Effector memory CD4-positive, alpha-beta T cell (primary cell): ENCODE data around the gene LRATD1.

Experiments used
- DNase-seq, 3 donors: peaks; one replicate each; pipeline ENCODE4 v3.0.0-alpha.2; 2020
- H3K27ac ChIP-seq: 2 replicates; pipeline ENCODE4 v1.7.0; 2013; ENCODE audit warnings: mild to moderate bottlenecking, low read length, moderate library complexity; ENCODE audit not compliant: insufficient read depth, poor library complexity, severe bottlenecking
- H3K27me3 ChIP-seq: replicated peaks from 2 replicates; pipeline ENCODE4 v1.7.0; 2013; ENCODE audit warnings: mild to moderate bottlenecking, low read length; ENCODE audit not compliant: insufficient read depth, control insufficient read depth, poor library complexity, severe bottlenecking
- H3K36me3 ChIP-seq: 2 replicates; pipeline ENCODE4 v1.7.0; 2013; ENCODE audit warnings: mild to moderate bottlenecking, low read length, moderate library complexity; ENCODE audit not compliant: control insufficient read depth, insufficient read depth
- H3K4me1 ChIP-seq: 2 replicates; pipeline ENCODE4 v1.7.0; 2013; ENCODE audit warnings: low read length, mild to moderate bottlenecking; ENCODE audit not compliant: control insufficient read depth, insufficient read depth, poor library complexity, severe bottlenecking
- H3K4me3 ChIP-seq: 2 replicates; pipeline ENCODE4 v1.7.0; 2013; ENCODE audit warnings: low read length, low read depth, mild to moderate bottlenecking; ENCODE audit not compliant: insufficient read depth, poor library complexity, severe bottlenecking
- H3K9me3 ChIP-seq: 2 replicates; pipeline ENCODE4 v1.7.0; 2013; ENCODE audit warnings: mild to moderate bottlenecking, low read length, moderate library complexity; ENCODE audit not compliant: control insufficient read depth
- total RNA-seq, 3 donors: gene quantifications; one replicate each; lab custom pipeline; 2026; lab: John Stamatoyannopoulos, UW

The LRATD1 gene, protein sequence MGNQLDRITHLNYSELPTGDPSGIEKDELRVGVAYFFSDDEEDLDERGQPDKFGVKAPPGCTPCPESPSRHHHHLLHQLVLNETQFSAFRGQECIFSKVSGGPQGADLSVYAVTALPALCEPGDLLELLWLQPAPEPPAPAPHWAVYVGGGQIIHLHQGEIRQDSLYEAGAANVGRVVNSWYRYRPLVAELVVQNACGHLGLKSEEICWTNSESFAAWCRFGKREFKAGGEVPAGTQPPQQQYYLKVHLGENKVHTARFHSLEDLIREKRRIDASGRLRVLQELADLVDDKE
- total RNA-seq = 0 reads per million in 3 donors

DNA sequence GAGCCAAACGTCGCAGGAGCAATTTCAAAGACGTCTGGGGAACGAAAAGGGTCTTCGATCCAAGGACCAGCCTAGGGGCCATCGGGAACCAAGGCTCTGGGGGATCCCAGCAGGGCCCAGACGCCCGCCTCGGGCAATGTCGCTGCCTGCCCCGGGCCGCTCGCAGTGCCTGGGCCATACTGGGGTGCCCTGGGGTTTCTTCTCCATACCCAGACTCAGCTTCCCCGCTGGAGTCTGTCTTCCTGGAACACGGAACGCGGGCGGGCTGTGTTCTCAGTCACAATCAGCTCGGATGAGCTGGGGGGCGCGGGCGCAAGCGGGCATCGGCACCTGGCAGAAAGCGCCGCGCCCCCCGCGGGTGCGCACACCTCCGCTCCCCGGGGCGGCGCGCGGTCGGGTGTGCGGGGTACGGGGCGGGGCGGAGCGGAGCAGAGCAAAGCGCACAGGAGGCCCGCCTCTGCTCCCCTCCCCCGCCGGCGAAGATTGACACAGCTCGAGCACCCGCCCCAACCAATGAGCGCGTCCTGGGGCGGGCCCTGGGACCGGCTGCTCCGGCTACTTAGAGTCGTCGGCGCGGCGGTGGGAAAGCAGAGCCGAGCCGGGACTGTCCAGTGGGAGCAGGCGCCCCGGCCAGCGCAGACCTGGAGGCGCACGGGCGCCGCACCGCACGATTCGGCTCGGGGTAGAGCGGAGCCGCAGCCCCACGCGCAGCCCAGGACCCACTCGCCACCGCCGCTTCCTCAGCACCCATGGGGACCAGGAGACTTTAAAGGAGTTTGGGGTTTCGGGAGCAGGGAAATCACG lies at the start of gene LRATD1:
TSS of gene LRATD1 (plus strand) at position 585 of the 804 bp plus-strand sequence. CDS start 1,263 bp downstream, outside the sequence.
- Histone ChIP-seq H3K4me3 (no peak within 1 kb of the TSS), H3K9me3 (no peaks in the 10 kb centered on the region), H3K4me1 (no peaks in the 10 kb centered on the region), H3K27me3 (no peaks in the 10 kb centered on the region), H3K36me3 (no peaks in the 10 kb centered on the region), H3K27ac (no peak within 1 kb of the TSS)
- DNase-seq = no peak

DNA sequence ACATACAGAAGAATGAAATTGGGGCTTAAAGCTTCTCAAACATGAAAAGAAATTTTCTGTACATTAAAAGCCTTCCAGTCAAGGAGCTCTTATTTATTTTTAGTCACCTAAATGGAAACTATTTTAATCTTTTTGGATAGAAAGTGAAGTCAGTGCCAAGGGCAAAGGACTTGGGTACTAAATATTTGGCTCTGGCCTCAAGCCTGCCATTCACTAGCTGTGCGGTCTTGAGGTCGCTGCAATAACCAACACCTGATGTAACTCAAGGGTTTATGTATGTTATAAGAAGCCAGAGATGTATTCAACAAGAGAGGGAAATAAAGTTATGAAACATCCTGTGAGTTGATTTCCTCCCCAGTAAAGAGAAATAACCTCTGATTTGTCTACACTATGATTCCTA lies 49.5 kb upstream of the LRATD1 start:
- Histone ChIP-seq H3K27me3 (no peaks in the 10 kb centered on the region), H3K36me3 (no peaks in the 10 kb centered on the region), H3K4me1 (no peaks in the 10 kb centered on the region), H3K9me3 (no peaks in the 10 kb centered on the region), H3K4me3 (no peak overlapping the region), H3K27ac (no peak overlapping the region)
- DNase-seq = no peak

DNA sequence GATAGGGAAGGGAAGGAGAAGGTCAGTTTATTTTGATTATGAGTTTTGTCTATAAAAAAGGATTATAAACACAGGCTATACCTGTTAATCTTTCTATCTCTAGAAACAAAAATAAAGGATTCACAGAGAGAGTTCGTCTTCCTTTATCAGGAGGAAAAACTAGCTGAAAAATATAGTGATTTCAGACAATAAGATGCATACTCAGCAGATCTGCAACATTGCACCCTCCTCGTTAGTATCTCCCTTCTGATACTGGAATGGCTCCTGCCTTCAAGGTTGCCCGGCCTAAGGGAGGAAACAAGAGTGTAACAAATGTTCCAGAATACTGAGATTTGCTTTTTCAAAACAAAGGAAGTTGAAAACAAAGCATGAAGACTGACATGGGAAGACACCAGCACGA lies 48.7 kb upstream of the LRATD1 start:
- Histone ChIP-seq H3K4me1 (no peaks in the 10 kb centered on the region), H3K36me3 (no peaks in the 10 kb centered on the region), H3K9me3 (no peaks in the 10 kb centered on the region), H3K27ac (no peak overlapping the region), H3K27me3 (no peaks in the 10 kb centered on the region), H3K4me3 (no peak overlapping the region)
- DNase-seq = no peak

DNA sequence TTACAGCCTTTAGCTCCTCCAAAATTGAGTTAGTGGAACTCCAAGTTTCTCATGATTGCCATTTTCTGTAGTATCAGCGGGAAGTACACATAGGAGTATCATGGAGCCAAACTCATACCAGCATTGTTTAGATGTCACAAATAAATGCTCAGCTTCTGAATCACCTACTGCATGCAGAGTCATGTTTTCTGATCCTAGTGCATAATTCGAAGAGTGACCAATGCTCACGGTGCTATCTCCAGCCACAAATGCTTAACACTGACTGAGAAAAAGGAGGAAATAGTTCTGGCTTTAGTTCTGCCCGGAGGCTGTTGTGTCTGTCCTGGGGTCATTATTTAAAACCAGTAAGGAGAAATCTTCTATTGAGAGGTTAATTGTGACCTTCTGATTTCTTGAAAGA lies 45.4 kb upstream of the LRATD1 start:
- H3K27ac ChIP-seq = no peak overlapping the region
- no peak for DNase-seq
- no peak overlapping the region for H3K4me3 ChIP-seq
- no peaks in the 10 kb centered on the region for H3K36me3 ChIP-seq
- no peaks in the 10 kb centered on the region for H3K27me3 ChIP-seq
- no peaks in the 10 kb centered on the region for H3K9me3 ChIP-seq
- no peaks in the 10 kb centered on the region for H3K4me1 ChIP-seq

DNA sequence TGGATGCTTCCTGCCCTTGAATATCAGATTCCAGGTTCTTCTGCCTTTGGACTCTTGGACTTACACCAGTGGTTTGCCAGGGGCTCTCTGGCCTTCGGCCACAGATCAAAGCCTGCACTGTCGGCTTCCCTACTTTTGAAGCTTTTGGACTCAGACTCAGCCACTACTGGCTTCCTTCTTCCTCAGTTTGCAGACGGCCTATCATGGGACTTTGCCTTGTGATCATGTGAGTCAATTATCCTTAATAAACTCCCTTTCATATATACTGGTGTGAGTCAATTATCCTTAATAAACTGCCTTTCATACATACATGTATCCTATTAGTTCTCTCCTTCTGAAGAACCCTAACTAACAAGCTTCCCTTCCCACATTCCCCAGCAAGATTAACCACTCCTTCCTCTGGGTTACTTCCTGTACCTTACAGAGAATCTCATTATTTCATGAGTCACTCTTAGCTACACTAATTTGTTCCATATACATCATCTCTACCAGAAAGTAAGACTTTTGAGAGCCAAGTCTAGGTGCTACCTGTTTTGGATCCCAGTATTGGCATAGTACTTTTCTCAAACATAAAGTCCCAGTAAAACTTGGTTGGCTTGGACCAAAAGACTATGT lies 31.3 kb upstream of the LRATD1 start:
- Histone ChIP-seq H3K4me3 (no peak overlapping the region), H3K27ac (no peak overlapping the region), H3K27me3 (no peaks in the 10 kb centered on the region), H3K9me3 (no peaks in the 10 kb centered on the region), H3K36me3 (no peaks in the 10 kb centered on the region), H3K4me1 (no peaks in the 10 kb centered on the region)
- no peak for DNase-seq

DNA sequence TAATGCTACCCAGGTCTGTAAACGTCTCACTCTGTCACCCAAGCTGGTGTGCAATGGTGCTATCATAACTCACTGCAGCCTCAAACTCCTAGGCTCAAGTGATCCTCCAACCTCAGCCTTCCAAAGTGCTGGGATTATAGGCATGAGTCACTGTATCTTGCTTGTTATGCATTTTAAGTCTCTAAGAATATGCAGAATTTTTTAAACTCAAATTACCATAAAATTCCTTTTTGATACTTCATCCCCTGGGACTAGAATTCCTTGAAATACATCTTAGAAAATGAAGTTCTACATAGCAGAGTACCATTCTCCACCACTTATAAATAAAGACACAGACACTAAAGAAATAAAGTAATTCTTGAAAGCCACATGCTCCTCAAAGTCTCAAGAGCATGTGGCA lies 30.2 kb upstream of the LRATD1 start:
- Histone ChIP-seq H3K27ac (no peak overlapping the region), H3K4me3 (no peak overlapping the region), H3K36me3 (no peaks in the 10 kb centered on the region), H3K27me3 (no peaks in the 10 kb centered on the region), H3K4me1 (no peaks in the 10 kb centered on the region), H3K9me3 (no peaks in the 10 kb centered on the region)
- DNase-seq = no peak

DNA sequence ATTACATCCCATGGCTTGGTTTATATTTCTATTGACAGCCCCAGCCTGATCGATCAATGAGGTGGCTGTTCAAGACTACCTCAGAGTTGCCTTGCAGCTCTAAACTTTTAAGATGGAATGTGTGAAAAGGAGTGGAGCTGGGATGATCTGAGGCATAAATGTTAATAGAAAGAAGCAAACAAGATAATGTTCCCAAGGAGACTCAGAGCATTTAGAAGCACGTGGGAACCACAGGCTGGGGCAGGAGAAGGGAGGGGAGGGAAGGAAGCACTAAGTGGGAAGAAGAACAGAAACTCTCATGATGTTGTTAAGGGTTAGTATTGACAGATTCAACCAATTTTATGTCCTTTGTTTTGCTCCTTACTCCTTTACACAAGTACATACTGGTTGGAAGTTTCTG lies 28.8 kb upstream of the LRATD1 start:
- no peak for DNase-seq

DNA sequence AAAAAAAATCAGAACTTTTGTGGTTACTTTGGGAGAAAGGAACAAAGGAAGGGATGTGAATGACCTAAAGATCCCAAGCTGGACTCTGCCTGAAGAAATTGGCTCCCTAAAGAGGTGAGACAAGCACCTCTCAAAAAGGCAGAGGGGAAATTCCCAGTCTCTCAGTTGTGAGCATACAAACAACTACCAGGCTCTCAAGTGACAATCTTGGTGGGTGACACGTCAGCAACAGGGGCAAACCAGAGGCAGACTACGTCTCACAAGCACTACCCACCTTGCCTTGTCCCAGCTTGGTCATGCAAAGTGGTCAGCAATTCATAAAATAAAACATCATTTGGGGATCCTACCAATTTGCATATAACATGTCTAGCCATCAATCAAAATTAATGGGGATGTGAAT lies 24.3 kb upstream of the LRATD1 start:
- H3K4me3 ChIP-seq = no peak overlapping the region
- H3K27ac ChIP-seq = no peak overlapping the region
- H3K9me3 ChIP-seq = no peaks in the 10 kb centered on the region
- H3K4me1 ChIP-seq = no peaks in the 10 kb centered on the region
- DNase-seq = no peak
- H3K27me3 ChIP-seq = no peaks in the 10 kb centered on the region
- no peaks in the 10 kb centered on the region for H3K36me3 ChIP-seq

More for the DNA sequence above, 28.8 kb upstream of the LRATD1 start:
- Histone ChIP-seq H3K9me3 (no peaks in the 10 kb centered on the region), H3K36me3 (no peaks in the 10 kb centered on the region), H3K27me3 (no peaks in the 10 kb centered on the region), H3K27ac (no peak overlapping the region), H3K4me3 (no peak overlapping the region), H3K4me1 (no peaks in the 10 kb centered on the region)

DNA sequence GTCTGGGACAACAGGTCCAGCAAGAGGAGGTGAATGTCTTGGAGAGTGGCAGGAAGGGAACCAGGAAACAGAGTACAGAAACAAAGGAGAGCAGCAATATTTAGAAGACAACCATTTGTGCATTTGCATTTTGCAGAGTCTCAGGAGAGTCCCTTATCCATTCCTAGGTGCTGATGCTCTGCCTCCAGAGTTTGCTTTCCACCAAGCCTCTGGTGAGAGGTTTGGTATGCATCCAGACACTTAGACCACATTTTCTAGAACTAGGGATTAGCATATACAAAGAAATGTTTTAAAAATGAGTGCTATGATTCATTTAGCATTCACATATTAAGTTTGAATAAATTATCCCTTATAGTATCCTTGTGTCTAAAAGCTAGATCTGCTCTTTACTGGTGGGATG lies 18.5 kb upstream of the LRATD1 start:
- H3K27me3 ChIP-seq = no peaks in the 10 kb centered on the region
- no peaks in the 10 kb centered on the region for H3K4me1 ChIP-seq
- no peaks in the 10 kb centered on the region for H3K36me3 ChIP-seq
- H3K9me3 ChIP-seq = no peaks in the 10 kb centered on the region
- H3K27ac ChIP-seq = no peak overlapping the region
- DNase-seq = no peak
- no peak overlapping the region for H3K4me3 ChIP-seq

DNA sequence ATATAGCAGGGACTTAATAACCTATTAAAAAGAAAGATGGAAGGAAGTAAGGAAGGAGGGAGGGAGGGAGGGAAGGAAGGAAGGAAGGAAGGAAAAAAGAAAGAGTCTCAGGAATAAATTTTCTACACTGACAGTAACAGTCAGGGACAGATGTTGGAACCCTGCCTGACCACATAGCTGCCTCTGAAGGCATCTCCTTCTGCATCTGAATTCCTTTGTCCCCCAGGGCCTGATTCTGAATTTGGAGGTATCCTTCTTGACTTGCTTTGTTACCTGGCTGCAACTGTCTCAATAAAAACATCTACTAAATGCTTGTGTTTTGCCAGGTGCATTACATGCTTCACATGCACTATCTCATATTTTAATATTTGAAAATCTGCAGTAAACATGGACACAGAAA lies 17.4 kb upstream of the LRATD1 start:
- Histone ChIP-seq H3K27me3 (no peaks in the 10 kb centered on the region), H3K27ac (no peak overlapping the region), H3K9me3 (no peaks in the 10 kb centered on the region), H3K4me1 (no peaks in the 10 kb centered on the region), H3K4me3 (no peak overlapping the region), H3K36me3 (no peaks in the 10 kb centered on the region)
- DNase-seq = no peak
